Left lung (tissue), 10 donors: ENCODE measurements around the gene BMPR1A. TPM values are rescaled to one million over a fixed set of nuclear protein-coding genes. Genes with fewer than 3 reads are reported as not detected.

Experiments
- ATAC-seq: fragments of 200-7000 bp; cut with Tn5 transposase; one replicate; pipeline ENCODE4 v1.9.1; 2020; ENCODE audit warnings: moderate library complexity
- DNase-seq, 4 donors: peaks; one replicate each; pipeline ENCODE4 v3.0.0-alpha.2; 2013 to 2020
- H3K27ac ChIP-seq, 2 donors: fragments of 200-600 bp; sonication (generic) in 1 of 2; one replicate each; pipeline versions ENCODE4 v1.5.0 to v1.8.0; 2020 to 2021
- H3K27me3 ChIP-seq, 2 donors: fragments of 200-600 bp; sonication (generic) in 1 of 2; one replicate each; pipeline versions ENCODE4 v1.5.0 to v1.8.0; 2020 to 2021
- H3K36me3 ChIP-seq, 2 donors: fragments of 200-600 bp; sonication (generic) in 1 of 2; one replicate each; pipeline versions ENCODE4 v1.5.0 to v1.8.0; 2020 to 2021
- H3K4me1 ChIP-seq, 2 donors: fragments of 200-600 bp; one replicate each; pipeline ENCODE4 v1.8.0; 2021
- H3K4me3 ChIP-seq, 2 donors: fragments of 200-600 bp; sonication (generic) in 1 of 2; one replicate each; pipeline versions ENCODE4 v1.5.0 to v1.8.0; 2020 to 2021; ENCODE audit warnings: mild to moderate bottlenecking in 1 of 2
- H3K9me3 ChIP-seq, 2 donors: fragments of 200-600 bp; sonication (generic) in 1 of 2; one replicate each; pipeline versions ENCODE4 v1.5.0 to v1.8.0; 2020 to 2021
- intact Hi-C, 2 donors: fragments of 100-400 bp; cut with DNase I; formaldehyde crosslinking; loops; one replicate each; pipeline versions ENCODE4 v1.11.2 to v1.14.2; 2022
- polyA plus RNA-seq, 6 donors: library from polyadenylated mRNA; unstranded; fragments of 120-200 nt; gene quantifications; one replicate each; pipeline ENCODE4 v1.2.1, GENCODE V29; 2013; ENCODE audit not compliant: insufficient read length in 6 of 6
- total RNA-seq, 2 donors: library from RNA; stranded (reverse); fragmentation: NEBNext Ultra II Directional; extraction: Animal tissue kit (Norgen Biotek cat#: 25700); gene quantifications; one replicate each; pipeline ENCODE4 v1.2.1, GENCODE V29; 2021
- TF ChIP-seq, protein P1 (sequence below), 2 donors: fragments of 200-600 bp; sonication (generic) in 1 of 2; IDR thresholded peaks; one replicate each; pipeline versions ENCODE4 v1.5.0 to v1.8.0; 2021; ENCODE audit warnings: antibody characterized with exemption in 2 of 2
- donor health status: DM: no; HTN: yes; CAD: no.
- donor health status: DM: no; HTN: no; CAD: no.

The BMPR1A gene
- total and polyA plus RNA-seq, 8 donors, result 33.4 to 87.2 (median 72.9) TPM

DNA sequence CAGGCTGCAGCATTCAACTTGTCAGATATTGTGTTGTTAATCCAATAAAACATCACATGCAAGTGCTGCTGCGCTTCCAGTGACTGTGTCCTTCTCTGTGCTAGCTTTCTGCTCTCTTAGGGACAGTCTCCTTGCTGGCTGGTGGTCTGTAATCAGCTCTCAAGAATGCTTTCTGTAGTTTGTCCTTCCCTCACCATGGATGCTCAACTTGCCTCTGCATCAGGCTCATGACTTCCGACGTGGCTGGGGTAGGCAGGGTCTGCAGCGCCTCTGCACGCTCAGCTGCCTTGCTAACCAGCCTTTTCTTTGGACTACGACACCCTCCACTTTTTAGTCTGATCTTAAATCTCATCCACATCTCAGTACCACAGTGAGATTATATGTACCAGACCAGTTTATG is 142.7 kb downstream of the BMPR1A start:
- no peak overlapping the region for H3K27ac ChIP-seq
- H3K4me1 ChIP-seq, result peaks cover 0 to 5% of the 10 kb centered on the region in 2 donors
- intact Hi-C loops, result no loop called here
- TF ChIP-seq, protein P1, sequence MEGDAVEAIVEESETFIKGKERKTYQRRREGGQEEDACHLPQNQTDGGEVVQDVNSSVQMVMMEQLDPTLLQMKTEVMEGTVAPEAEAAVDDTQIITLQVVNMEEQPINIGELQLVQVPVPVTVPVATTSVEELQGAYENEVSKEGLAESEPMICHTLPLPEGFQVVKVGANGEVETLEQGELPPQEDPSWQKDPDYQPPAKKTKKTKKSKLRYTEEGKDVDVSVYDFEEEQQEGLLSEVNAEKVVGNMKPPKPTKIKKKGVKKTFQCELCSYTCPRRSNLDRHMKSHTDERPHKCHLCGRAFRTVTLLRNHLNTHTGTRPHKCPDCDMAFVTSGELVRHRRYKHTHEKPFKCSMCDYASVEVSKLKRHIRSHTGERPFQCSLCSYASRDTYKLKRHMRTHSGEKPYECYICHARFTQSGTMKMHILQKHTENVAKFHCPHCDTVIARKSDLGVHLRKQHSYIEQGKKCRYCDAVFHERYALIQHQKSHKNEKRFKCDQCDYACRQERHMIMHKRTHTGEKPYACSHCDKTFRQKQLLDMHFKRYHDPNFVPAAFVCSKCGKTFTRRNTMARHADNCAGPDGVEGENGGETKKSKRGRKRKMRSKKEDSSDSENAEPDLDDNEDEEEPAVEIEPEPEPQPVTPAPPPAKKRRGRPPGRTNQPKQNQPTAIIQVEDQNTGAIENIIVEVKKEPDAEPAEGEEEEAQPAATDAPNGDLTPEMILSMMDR (IDR thresholded peaks at IDR 0.05), result no peak
- no peak for ATAC-seq
- peaks cover 0 to 4% of the 10 kb centered on the region in 2 donors for H3K27me3 ChIP-seq
- no peak for DNase-seq
- H3K9me3 ChIP-seq, result no peaks in the 10 kb centered on the region
- no peaks in the 10 kb centered on the region for H3K36me3 ChIP-seq
- no peak overlapping the region for H3K4me3 ChIP-seq

DNA sequence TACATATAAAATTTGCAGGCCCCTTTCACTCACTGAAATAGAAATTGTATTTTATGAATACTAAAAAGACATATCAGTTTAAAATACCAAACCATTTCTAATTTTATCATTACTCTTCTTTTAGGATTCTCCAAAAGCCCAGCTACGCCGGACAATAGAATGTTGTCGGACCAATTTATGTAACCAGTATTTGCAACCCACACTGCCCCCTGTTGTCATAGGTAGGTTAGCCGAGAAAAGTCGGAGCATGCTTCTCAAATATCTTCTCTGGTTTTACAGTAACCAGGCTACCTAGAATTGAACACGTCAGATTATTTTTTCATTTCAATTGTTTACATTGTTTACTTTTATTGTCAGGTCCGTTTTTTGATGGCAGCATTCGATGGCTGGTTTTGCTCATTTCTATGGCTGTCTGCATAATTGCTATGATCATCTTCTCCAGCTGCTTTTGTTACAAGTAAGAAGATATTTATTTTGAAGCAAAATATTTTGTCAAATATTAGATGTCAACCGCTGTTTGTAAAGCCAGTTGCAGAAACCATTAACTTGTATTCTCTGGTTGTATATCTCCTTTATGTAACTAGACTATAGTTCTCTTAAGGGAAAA is 143.4 kb downstream of the BMPR1A start:
- peak; percentile 92 for ATAC-seq
- intact Hi-C loops, result no loop called here
- Histone ChIP-seq H3K36me3 (no peaks in the 10 kb centered on the region), H3K27me3 (peaks cover 0 to 4% of the 10 kb centered on the region in 2 donors), H3K27ac (no peak overlapping the region), H3K9me3 (no peaks in the 10 kb centered on the region), H3K4me3 (no peak overlapping the region), H3K4me1 (peaks cover 0 to 5% of the 10 kb centered on the region in 2 donors)
- TF ChIP-seq, protein P1 (IDR thresholded peaks at IDR 0.05), result peak; percentile 56 to 59
- peak in 2 of 4 donors; percentile 52 to 74 for DNase-seq

DNA sequence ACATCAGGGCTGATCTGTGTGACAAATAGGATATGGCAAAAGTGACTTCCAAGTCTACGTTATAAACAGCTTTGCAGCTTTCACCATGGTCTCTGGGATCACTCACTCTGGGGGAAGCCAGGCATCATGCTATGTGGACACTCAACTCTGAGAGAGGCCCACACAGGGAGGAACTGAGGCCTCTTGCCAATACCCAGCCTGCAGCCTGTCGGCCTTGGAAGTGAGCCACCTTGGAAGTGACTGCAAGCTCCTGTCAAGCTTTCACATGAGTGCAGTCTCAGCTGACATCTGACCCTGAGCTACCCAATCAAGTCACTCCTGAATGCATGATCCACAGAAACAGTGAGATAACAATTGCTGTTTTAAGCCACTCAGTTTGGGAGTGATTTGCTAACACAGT is 144.5 kb downstream of the BMPR1A start:
- ATAC-seq (peak; percentile 86), DNase-seq (peak in 3 of 4 donors; percentile 63 to 92 (median 82))
- peaks cover 0 to 4% of the 10 kb centered on the region in 2 donors for H3K27me3 ChIP-seq
- H3K4me3 ChIP-seq, result no peak overlapping the region
- H3K9me3 ChIP-seq, result no peaks in the 10 kb centered on the region
- H3K27ac ChIP-seq, result no peak overlapping the region
- H3K36me3 ChIP-seq, result no peaks in the 10 kb centered on the region
- H3K4me1 ChIP-seq, result peaks cover 0 to 5% of the 10 kb centered on the region in 2 donors
- TF ChIP-seq, protein P1 (IDR thresholded peaks at IDR 0.05), result no peak
- intact Hi-C loops, result no loop called here

DNA sequence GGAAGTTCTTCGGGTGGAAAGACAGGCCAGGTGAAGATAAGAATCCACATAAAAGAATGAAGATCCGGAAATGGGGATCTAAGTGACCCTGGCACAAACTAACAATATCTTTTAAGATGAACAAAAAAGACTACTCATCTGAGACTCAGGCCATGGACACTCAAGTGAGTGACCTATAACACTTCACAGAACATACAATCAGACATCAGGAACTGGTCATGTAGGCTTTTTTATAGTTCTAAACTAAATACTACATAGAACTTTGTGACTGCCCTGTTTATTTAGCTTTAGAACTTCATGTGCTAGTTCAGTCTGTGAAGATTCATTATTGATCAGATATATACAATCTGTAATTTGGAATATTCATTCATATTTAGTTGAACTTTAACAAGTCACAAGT is 148.2 kb downstream of the BMPR1A start:
- Histone ChIP-seq H3K27me3 (no peaks in the 10 kb centered on the region), H3K36me3 (no peaks in the 10 kb centered on the region), H3K9me3 (peaks cover 0 to 4% of the 10 kb centered on the region in 2 donors), H3K4me3 (no peak overlapping the region), H3K27ac (no peak overlapping the region), H3K4me1 (peaks cover 0 to 5% of the 10 kb centered on the region in 2 donors)
- ATAC-seq (no peak), DNase-seq (no peak)
- TF ChIP-seq, protein P1 (IDR thresholded peaks at IDR 0.05), result no peak
- intact Hi-C loops, result no loop called here

DNA sequence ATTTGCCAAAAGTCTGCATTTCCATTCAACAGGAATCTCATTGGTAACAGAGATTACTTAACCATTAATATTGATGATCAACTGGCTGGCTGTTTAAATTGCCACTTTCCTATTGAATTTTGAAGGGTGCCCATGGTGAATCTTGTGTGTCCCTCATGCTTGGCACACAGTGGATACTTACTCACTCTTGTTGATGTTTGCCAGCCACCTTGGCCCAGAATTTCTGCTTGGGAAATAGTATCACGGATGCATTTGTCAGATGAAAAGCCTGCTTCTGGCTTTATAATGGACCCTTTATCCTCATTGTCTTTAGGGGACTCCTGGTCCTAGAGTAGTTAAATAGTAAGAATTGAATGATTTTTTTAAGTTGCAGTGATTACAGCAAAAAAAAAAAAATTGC is 149.0 kb downstream of the BMPR1A start:
- Histone ChIP-seq H3K4me3 (no peak overlapping the region), H3K36me3 (no peaks in the 10 kb centered on the region), H3K27ac (no peak overlapping the region), H3K27me3 (no peaks in the 10 kb centered on the region), H3K9me3 (peaks cover 0 to 4% of the 10 kb centered on the region in 2 donors), H3K4me1 (peaks cover 0 to 5% of the 10 kb centered on the region in 2 donors)
- ATAC-seq (no peak), DNase-seq (no peak)
- TF ChIP-seq, protein P1 (IDR thresholded peaks at IDR 0.05), result no peak
- intact Hi-C loops, result no loop called here
